H1 (cell line): ENCODE results near the gene CLEC4F. TPM values are rescaled to one million over a fixed set of nuclear protein-coding genes. Genes with fewer than 3 reads are reported as not detected.
A peak's percentile ranks its signal among the peaks of the same experiment; 100 is the strongest.

Experiments used
- CTCF ChIA-PET: fragments of 300-600 bp; sonication (Branson Sonifier 250); formaldehyde crosslinking; loops from one replicate; lab custom pipeline; 2021; ENCODE audit not compliant: partially characterized antibody; lab: Charles Lee
- POLR2A ChIA-PET: fragments of 300-600 bp; sonication (Branson Sonifier 250); formaldehyde crosslinking; loops from one replicate; lab custom pipeline; 2021; ENCODE audit warnings: inconsistent platforms; ENCODE audit not compliant: partially characterized antibody; lab: Charles Lee
- DNase-seq, 2 experiments: peaks; one replicate each; pipeline versions ENCODE4 v3.0.0 to v3.0.0-alpha.2; 2010 to 2022; ENCODE audit warnings: low spot score in 2 of 2, low read depth in 1 of 2, mixed read lengths in 1 of 2
- FAIRE-seq: peaks from 2 replicates; lab custom pipeline; 2011; peaks lifted over from hg19 to GRCh38; lab: Jason Lieb, UNC
- H2AFZ ChIP-seq: 2 replicates; pipeline ENCODE4 v1.8.1; 2012; ENCODE audit warnings: low read length, inconsistent platforms
- H2AK5ac ChIP-seq: 2 replicates; pipeline ENCODE4 v1.6.1; 2013; ENCODE audit warnings: low read depth, low read length
- H2BK120ac ChIP-seq: replicated peaks from 2 replicates; pipeline ENCODE3; 2013; ENCODE audit warnings: low read depth, low read length, inconsistent platforms
- H2BK12ac ChIP-seq: 2 replicates; pipeline ENCODE4 v1.6.1; 2013; ENCODE audit warnings: low read depth, low read length
- H2BK15ac ChIP-seq: 2 replicates; pipeline ENCODE4 v1.6.1; 2013; ENCODE audit warnings: low read length
- H2BK20ac ChIP-seq: 2 replicates; pipeline ENCODE4 v1.6.1; 2013; ENCODE audit warnings: low read length
- H2BK5ac ChIP-seq: 2 replicates; pipeline ENCODE4 v1.6.1; 2013; ENCODE audit warnings: low read depth, low read length
- H3K14ac ChIP-seq: 2 replicates; pipeline ENCODE4 v1.6.1; 2013; ENCODE audit warnings: inconsistent platforms; ENCODE audit not compliant: insufficient read length
- H3K18ac ChIP-seq: 2 replicates; pipeline ENCODE4 v1.6.1; 2013; ENCODE audit warnings: low read length; ENCODE audit errors: extremely low read depth
- H3K23ac ChIP-seq: 2 replicates; pipeline ENCODE4 v1.6.1; 2013; ENCODE audit warnings: inconsistent platforms; ENCODE audit not compliant: insufficient read length
- H3K23me2 ChIP-seq: 2 replicates; pipeline ENCODE4 v1.6.1; 2013; ENCODE audit warnings: low read depth, low read length
- H3K27ac ChIP-seq: 2 replicates; pipeline ENCODE4 v1.6.1; 2011; ENCODE audit warnings: low read depth, low read length, inconsistent platforms
- H3K27me3 ChIP-seq, 4 experiments: replicated peaks in 1 of 4; 1 replicate in 1 of 4; 2 replicates in 3 of 4; pipeline versions ENCODE4 v1.6.1 to v1.8.1; 2011 to 2013; ENCODE audit warnings: low read length in 3 of 4, mild to moderate bottlenecking in 3 of 4, inconsistent platforms in 2 of 4, mixed read lengths in 2 of 4, moderate library complexity in 1 of 4; ENCODE audit not compliant: control insufficient read depth in 3 of 4, insufficient read depth in 3 of 4; ENCODE audit errors: extremely low read depth in 1 of 4
- H3K36me3 ChIP-seq, 4 experiments: 2 replicates each; pipeline versions ENCODE4 v1.6.1 to v1.8.1; 2011 to 2013; ENCODE audit warnings: mild to moderate bottlenecking in 4 of 4, low read length in 3 of 4, moderate library complexity in 2 of 4, control low read depth in 1 of 4, inconsistent platforms in 1 of 4; ENCODE audit not compliant: insufficient read depth in 4 of 4, control insufficient read depth in 2 of 4
- H3K4ac ChIP-seq: replicated peaks from 2 replicates; pipeline ENCODE3; 2013; ENCODE audit warnings: low read length, low read depth, mixed read lengths, inconsistent platforms; ENCODE audit not compliant: insufficient read length
- H3K4me1 ChIP-seq, 4 experiments: replicated peaks in 1 of 4; 1 replicate in 1 of 4; 2 replicates in 3 of 4; pipeline versions ENCODE4 v1.6.1 to v1.8.1; 2011 to 2013; ENCODE audit warnings: low read length in 3 of 4, inconsistent platforms in 2 of 4, mixed read lengths in 1 of 4; ENCODE audit not compliant: insufficient read depth in 4 of 4, control insufficient read depth in 3 of 4
- H3K4me2 ChIP-seq, 2 experiments: 2 replicates each; pipeline versions ENCODE4 v1.6.1 to v1.8.1; 2011 to 2013; ENCODE audit warnings: low read depth in 2 of 2, low read length in 2 of 2, control low read depth in 1 of 2, inconsistent platforms in 1 of 2, mild to moderate bottlenecking in 1 of 2; ENCODE audit not compliant: insufficient read depth in 1 of 2
- H3K4me3 ChIP-seq, 4 experiments: fragments of 200-600, 300-600 bp in 1 of 4; sonication (generic), shearing (Covaris generic), sonication (Bioruptor Twin) in 1 of 4; 2 replicates each; pipeline versions ENCODE4 v1.5.1 to v1.8.1; 2011 to 2016; ENCODE audit warnings: low read length in 4 of 4, low read depth in 3 of 4, control low read depth in 2 of 4, inconsistent platforms in 2 of 4, mild to moderate bottlenecking in 2 of 4, mixed read lengths in 1 of 4, moderate library complexity in 1 of 4; ENCODE audit not compliant: insufficient read depth in 2 of 4; ENCODE audit errors: extremely low read depth in 1 of 4
- H3K56ac ChIP-seq: replicated peaks from 2 replicates; pipeline ENCODE3; 2013; ENCODE audit warnings: low read depth, mild to moderate bottlenecking, mixed read lengths, low read length, inconsistent platforms; ENCODE audit not compliant: insufficient read length
- H3K79me1 ChIP-seq: 2 replicates; pipeline ENCODE4 v1.6.1; 2013; ENCODE audit warnings: low read depth, low read length, control low read depth
- H3K79me2 ChIP-seq, 2 experiments: 2 replicates each; pipeline versions ENCODE4 v1.6.1 to v1.8.1; 2012 to 2013; ENCODE audit warnings: low read length in 2 of 2, mild to moderate bottlenecking in 2 of 2, inconsistent platforms in 1 of 2; ENCODE audit not compliant: insufficient read depth in 2 of 2, control insufficient read depth in 1 of 2
- H3K9ac ChIP-seq, 4 experiments: replicated peaks in 1 of 4; 1 replicate in 1 of 4; 2 replicates in 3 of 4; pipeline versions ENCODE4 v1.6.1 to v1.8.1; 2011 to 2013; ENCODE audit warnings: low read depth in 3 of 4, low read length in 3 of 4, control low read depth in 2 of 4, mild to moderate bottlenecking in 2 of 4, moderate library complexity in 2 of 4, inconsistent platforms in 1 of 4; ENCODE audit errors: extremely low read depth in 1 of 4
- H3K9me3 ChIP-seq, 2 experiments: 2 replicates each; pipeline versions ENCODE4 v1.6.1 to v1.8.1; 2012 to 2013; ENCODE audit warnings: mild to moderate bottlenecking in 2 of 2, moderate library complexity in 2 of 2, control low read depth in 1 of 2, inconsistent platforms in 1 of 2, low read depth in 1 of 2, low read length in 1 of 2, mixed read lengths in 1 of 2; ENCODE audit not compliant: insufficient read depth in 2 of 2
- H4K20me1 ChIP-seq, 2 experiments: replicated peaks in 1 of 2; 2 replicates each; pipeline versions ENCODE3 to v1.8.1; 2011 to 2013; ENCODE audit warnings: inconsistent platforms in 2 of 2, low read length in 2 of 2, mild to moderate bottlenecking in 1 of 2; ENCODE audit not compliant: insufficient read depth in 2 of 2, control insufficient read depth in 1 of 2
- H4K5ac ChIP-seq: 2 replicates; pipeline ENCODE4 v1.6.1; 2013; ENCODE audit warnings: low read length, low read depth, mixed read lengths, inconsistent platforms; ENCODE audit not compliant: insufficient read length
- H4K8ac ChIP-seq: 2 replicates; pipeline ENCODE4 v1.8.0; 2013; ENCODE audit warnings: mild to moderate bottlenecking, moderate library complexity, low read length, inconsistent platforms; ENCODE audit not compliant: insufficient read depth; ENCODE audit errors: extremely low read depth
- H4K91ac ChIP-seq: replicated peaks from 2 replicates; pipeline ENCODE3; 2013; ENCODE audit warnings: low read length, mixed read lengths, inconsistent platforms; ENCODE audit not compliant: insufficient read length
- KDM5A ChIP-seq: fragments of 200-600 bp; IDR thresholded peaks from 2 replicates; pipeline ENCODE4 v1.7.1; 2012; ENCODE audit warnings: mild to moderate bottlenecking, low read length, inconsistent platforms, mixed read lengths
- TBP ChIP-seq: IDR thresholded peaks from 2 replicates; pipeline ENCODE4 v1.6.1; 2011; ENCODE audit warnings: low read depth, low read length, improper control_type of control experiment
- TEAD4 ChIP-seq: IDR thresholded peaks from 2 replicates; pipeline ENCODE4 v1.6.1; 2012; ENCODE audit warnings: low read depth, low read length, inconsistent platforms, mixed read lengths
- WGBS, 2 experiments: shearing (Covaris generic) in 1 of 2; methylation state at CpG; one replicate each; pipeline versions ENCODE4 v1.1.6 to v1.1.7; 2013 to 2015; ENCODE audit warnings: low lambda C conversion rate in 2 of 2, mixed read lengths in 2 of 2, inconsistent platforms in 1 of 2, low coverage in 1 of 2, missing lambda C conversion rate in 1 of 2; ENCODE audit not compliant: insufficient replicate concordance in 2 of 2, insufficient coverage in 1 of 2, insufficient read length in 1 of 2; ENCODE audit errors: extremely low coverage in 1 of 2, missing lambda C conversion rate in 1 of 2; 5-methylcytosine and 5-hydroxymethylcytosine counted together
- polyA plus RNA-seq, 7 experiments: library from polyadenylated mRNA; depleted of rRNA in 3 of 7; stranded (reverse) in 5 of 7; unstranded in 2 of 7; fragments of >200 nt in 5 of 7; fragments of 200-250 nt in 2 of 7; gene quantifications; 1 replicate in 5 of 7; 2 replicates in 1 of 7; 4 replicates in 1 of 7; pipeline versions ENCODE4 v1.2.1 to v1.2.3, GENCODE V29; 2011 to 2013; ENCODE audit warnings: missing spikeins in 2 of 7, mixed read lengths in 2 of 7
- total RNA-seq: library from RNA; stranded (reverse); fragmentation: NEBNext Ultra II Directional; extraction: Animal tissue kit (Norgen Biotek cat#: 25700); gene quantifications from 2 replicates; pipeline ENCODE4 v1.2.1, GENCODE V29; 2021

CLEC4F gene
- total and polyA plus RNA-seq, 2 of the 8 experiments (the other 6 are each of a cell fraction or from before 2014, with no cell fraction given), result not detected

GRCh38 chr2:70834881-70835280, 14.5 kb upstream of the CLEC4F start:
- Histone ChIP-seq H3K56ac (no peak overlapping the region), H2BK5ac (no peak overlapping the region), H3K18ac (no peak overlapping the region), H2BK20ac (no peak overlapping the region), H4K20me1 (no peaks in the 10 kb centered on the region), H3K9me3 (no peaks in the 10 kb centered on the region), H3K23me2 (no peaks in the 10 kb centered on the region), H3K36me3 (no peaks in the 10 kb centered on the region), H3K4me1 (no peaks in the 10 kb centered on the region), H3K79me1 (no peaks in the 10 kb centered on the region), H4K8ac (no peak overlapping the region), H2AFZ (no peak overlapping the region), H2BK12ac (no peak overlapping the region), H2BK15ac (no peak overlapping the region), H3K4ac (no peak overlapping the region), H3K79me2 (no peaks in the 10 kb centered on the region), H2AK5ac (no peak overlapping the region), H3K27me3 (peaks cover 0 to 2% (median under 1%) of the 10 kb centered on the region in 4 experiments; a peak in 2 of 7 replicates), H4K91ac (no peak overlapping the region), H4K5ac (no peak overlapping the region), H3K4me2 (no peak overlapping the region), H3K9ac (no peak overlapping the region), H3K4me3 (no peak overlapping the region), H3K14ac (no peak overlapping the region), H2BK120ac (no peak overlapping the region), H3K27ac (no peak overlapping the region), H3K23ac (no peak overlapping the region)
- DNase-seq (peak in 1 of 2 experiments; percentile 14), FAIRE-seq (no peak)
- ChIA-PET POLR2A (no interaction called here), CTCF (interaction anchor here (0.8 kb wide), 1 partner anchor 113 kb away, joined by 3 read pairs; no protein-coding TSS in a partner anchor)
- WGBS, 2 experiments, result 82% methylated on average over 4 of the region's 4 CpGs; no CpG with 5 or more reads in 1 of the 2 experiments
- TF ChIP-seq KDM5A (no peak), TEAD4 (no peak), TBP (no peak)
